ENCODE measurements around the gene LRIG2. TPM values are rescaled to one million over a fixed set of nuclear protein-coding genes. Genes with fewer than 3 reads are reported as not detected.
A peak's percentile ranks its signal among the peaks of the same experiment; 100 is the strongest.

LRIG2 gene
- total and polyA plus RNA-seq, 2 of the 13 experiments (the other 11 are each of a cell fraction or from before 2014, with no cell fraction given): 8.1 to 12.2 TPM

DNA sequence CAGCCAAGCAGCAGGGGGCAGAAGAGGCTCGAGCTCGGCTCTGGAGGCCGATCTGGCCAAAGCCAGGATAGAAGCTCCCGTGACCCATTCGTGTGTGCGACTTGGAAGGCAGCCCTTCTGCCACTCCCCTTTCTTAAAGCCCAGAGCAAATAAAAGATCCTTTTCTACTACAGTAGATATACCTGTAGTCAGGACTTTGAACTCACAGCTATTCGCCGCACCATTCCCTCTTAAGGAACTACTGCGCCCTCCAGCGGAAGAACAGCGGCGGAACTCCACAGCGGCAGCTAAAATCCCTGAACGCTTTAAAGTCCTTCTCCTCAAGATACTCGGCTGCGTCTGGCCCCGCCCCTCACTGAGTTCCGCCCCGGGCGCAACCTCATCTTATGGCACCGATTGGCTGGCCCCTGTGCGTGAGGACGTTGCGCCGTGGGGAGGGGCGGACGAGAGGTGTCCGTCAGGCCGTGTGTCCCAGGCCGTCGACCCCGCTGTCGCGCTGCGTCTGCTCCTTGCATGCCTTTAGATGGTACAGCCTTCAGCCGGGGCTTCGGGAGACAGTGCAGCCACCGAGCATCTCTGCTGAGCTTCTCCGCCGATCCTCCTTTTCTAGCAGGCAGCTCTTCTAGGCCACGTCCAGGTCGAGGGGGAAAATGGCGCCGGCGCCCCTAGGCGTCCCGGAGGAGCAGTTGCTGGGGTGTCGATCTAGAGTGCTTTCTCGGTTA, at the start of gene LRIG2 (continued):
- no peak for TF ChIP-seq RORA (CRISPR knock-in tag; IDR thresholded peaks at IDR 0.05)
- peak; percentile 84; the same call in 1 of the 2 replicates for TF ChIP-seq SPEN (CRISPR knock-in tag; IDR thresholded peaks at IDR 0.05; ENCODE audit: low read depth)
- TF ChIP-seq PAX8 (CRISPR knock-in tag; IDR thresholded peaks at IDR 0.05; ENCODE audit: borderline replicate concordance): no peak
- no peak for TF ChIP-seq TBL1XR1 (IDR thresholded peaks at IDR 0.05; ENCODE audit: borderline replicate concordance, low read length, partially characterized antibody)
- no peak for TF ChIP-seq HOXA9 (CRISPR knock-in tag; IDR thresholded peaks at IDR 0.05; ENCODE audit: borderline replicate concordance)
- no peak for TF ChIP-seq TRIM24 (CRISPR knock-in tag; IDR thresholded peaks at IDR 0.05)
- TF ChIP-seq, protein P1, sequence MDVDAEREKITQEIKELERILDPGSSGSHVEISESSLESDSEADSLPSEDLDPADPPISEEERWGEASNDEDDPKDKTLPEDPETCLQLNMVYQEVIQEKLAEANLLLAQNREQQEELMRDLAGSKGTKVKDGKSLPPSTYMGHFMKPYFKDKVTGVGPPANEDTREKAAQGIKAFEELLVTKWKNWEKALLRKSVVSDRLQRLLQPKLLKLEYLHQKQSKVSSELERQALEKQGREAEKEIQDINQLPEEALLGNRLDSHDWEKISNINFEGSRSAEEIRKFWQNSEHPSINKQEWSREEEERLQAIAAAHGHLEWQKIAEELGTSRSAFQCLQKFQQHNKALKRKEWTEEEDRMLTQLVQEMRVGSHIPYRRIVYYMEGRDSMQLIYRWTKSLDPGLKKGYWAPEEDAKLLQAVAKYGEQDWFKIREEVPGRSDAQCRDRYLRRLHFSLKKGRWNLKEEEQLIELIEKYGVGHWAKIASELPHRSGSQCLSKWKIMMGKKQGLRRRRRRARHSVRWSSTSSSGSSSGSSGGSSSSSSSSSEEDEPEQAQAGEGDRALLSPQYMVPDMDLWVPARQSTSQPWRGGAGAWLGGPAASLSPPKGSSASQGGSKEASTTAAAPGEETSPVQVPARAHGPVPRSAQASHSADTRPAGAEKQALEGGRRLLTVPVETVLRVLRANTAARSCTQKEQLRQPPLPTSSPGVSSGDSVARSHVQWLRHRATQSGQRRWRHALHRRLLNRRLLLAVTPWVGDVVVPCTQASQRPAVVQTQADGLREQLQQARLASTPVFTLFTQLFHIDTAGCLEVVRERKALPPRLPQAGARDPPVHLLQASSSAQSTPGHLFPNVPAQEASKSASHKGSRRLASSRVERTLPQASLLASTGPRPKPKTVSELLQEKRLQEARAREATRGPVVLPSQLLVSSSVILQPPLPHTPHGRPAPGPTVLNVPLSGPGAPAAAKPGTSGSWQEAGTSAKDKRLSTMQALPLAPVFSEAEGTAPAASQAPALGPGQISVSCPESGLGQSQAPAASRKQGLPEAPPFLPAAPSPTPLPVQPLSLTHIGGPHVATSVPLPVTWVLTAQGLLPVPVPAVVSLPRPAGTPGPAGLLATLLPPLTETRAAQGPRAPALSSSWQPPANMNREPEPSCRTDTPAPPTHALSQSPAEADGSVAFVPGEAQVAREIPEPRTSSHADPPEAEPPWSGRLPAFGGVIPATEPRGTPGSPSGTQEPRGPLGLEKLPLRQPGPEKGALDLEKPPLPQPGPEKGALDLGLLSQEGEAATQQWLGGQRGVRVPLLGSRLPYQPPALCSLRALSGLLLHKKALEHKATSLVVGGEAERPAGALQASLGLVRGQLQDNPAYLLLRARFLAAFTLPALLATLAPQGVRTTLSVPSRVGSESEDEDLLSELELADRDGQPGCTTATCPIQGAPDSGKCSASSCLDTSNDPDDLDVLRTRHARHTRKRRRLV (CRISPR knock-in tag; IDR thresholded peaks at IDR 0.05): peak; percentile 87
- no peak for TF ChIP-seq POLR2AphosphoS2 (IDR thresholded peaks at IDR 0.05; ENCODE audit: low read depth, low read length)
- TF ChIP-seq, protein P2, sequence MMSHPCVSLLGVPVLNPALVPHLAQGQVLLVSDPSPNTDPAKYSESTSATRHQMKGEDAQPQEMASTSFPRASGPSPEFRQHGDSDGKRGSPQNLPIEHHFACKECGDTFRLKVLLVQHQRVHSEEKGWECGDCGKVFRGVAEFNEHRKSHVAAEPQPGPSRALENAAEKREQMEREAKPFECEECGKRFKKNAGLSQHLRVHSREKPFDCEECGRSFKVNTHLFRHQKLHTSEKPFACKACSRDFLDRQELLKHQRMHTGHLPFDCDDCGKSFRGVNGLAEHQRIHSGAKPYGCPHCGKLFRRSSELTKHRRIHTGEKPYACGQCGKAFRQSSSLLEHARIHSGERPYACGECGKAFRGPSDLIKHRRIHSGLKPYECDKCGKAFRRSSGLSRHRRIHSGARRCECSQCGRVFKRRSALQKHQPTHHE (CRISPR knock-in tag; IDR thresholded peaks at IDR 0.05; ENCODE audit: borderline replicate concordance): peak; percentile 56; the same call in 1 of the 2 replicates
- no peak for TF ChIP-seq SNRNP70 (IDR thresholded peaks at IDR 0.05; ENCODE audit: low read depth, low read length)
- no peak for TF ChIP-seq ZNF615 (CRISPR knock-in tag; IDR thresholded peaks at IDR 0.05; ENCODE audit: borderline replicate concordance)
- peak; percentile 70 for TF ChIP-seq HDAC1 (CRISPR knock-in tag; IDR thresholded peaks at IDR 0.05)
- TF ChIP-seq, protein P3, sequence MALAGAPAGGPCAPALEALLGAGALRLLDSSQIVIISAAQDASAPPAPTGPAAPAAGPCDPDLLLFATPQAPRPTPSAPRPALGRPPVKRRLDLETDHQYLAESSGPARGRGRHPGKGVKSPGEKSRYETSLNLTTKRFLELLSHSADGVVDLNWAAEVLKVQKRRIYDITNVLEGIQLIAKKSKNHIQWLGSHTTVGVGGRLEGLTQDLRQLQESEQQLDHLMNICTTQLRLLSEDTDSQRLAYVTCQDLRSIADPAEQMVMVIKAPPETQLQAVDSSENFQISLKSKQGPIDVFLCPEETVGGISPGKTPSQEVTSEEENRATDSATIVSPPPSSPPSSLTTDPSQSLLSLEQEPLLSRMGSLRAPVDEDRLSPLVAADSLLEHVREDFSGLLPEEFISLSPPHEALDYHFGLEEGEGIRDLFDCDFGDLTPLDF (CRISPR knock-in tag; IDR thresholded peaks at IDR 0.05): peak; percentile 59; the same call in 1 of the 2 replicates
- TF ChIP-seq RELA (CRISPR knock-in tag; IDR thresholded peaks at IDR 0.05): no peak
- peak; percentile 71; the same call in 1 of the 2 replicates for TF ChIP-seq ZNF317 (CRISPR knock-in tag; IDR thresholded peaks at IDR 0.05)
- TF ChIP-seq, protein P4, sequence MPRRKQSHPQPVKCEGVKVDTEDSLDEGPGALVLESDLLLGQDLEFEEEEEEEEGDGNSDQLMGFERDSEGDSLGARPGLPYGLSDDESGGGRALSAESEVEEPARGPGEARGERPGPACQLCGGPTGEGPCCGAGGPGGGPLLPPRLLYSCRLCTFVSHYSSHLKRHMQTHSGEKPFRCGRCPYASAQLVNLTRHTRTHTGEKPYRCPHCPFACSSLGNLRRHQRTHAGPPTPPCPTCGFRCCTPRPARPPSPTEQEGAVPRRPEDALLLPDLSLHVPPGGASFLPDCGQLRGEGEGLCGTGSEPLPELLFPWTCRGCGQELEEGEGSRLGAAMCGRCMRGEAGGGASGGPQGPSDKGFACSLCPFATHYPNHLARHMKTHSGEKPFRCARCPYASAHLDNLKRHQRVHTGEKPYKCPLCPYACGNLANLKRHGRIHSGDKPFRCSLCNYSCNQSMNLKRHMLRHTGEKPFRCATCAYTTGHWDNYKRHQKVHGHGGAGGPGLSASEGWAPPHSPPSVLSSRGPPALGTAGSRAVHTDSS (CRISPR knock-in tag; conservative IDR thresholded peaks at IDR 0.05): no peak
- TF ChIP-seq KAT7 (CRISPR knock-in tag; IDR thresholded peaks at IDR 0.05; ENCODE audit: borderline replicate concordance): peak; percentile 92
- TF ChIP-seq, protein P5, sequence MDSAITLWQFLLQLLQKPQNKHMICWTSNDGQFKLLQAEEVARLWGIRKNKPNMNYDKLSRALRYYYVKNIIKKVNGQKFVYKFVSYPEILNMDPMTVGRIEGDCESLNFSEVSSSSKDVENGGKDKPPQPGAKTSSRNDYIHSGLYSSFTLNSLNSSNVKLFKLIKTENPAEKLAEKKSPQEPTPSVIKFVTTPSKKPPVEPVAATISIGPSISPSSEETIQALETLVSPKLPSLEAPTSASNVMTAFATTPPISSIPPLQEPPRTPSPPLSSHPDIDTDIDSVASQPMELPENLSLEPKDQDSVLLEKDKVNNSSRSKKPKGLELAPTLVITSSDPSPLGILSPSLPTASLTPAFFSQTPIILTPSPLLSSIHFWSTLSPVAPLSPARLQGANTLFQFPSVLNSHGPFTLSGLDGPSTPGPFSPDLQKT (CRISPR knock-in tag; IDR thresholded peaks at IDR 0.05; ENCODE audit: borderline replicate concordance): no peak
- no peak for TF ChIP-seq CENPX (CRISPR knock-in tag; IDR thresholded peaks at IDR 0.05)

Data from HepG2 (cell line).